NB4 (cell line): ENCODE measurements around the gene HPGDS.

Source experiments
- CTCF ChIP-seq: IDR thresholded peaks from one replicate; pipeline ENCODE4 v1.5.1; 2012; ENCODE audit warnings: low read depth, low read length
- POLR2A ChIP-seq: IDR thresholded peaks from 2 replicates; pipeline ENCODE4 v1.6.1; 2011; ENCODE audit warnings: mild to moderate bottlenecking; ENCODE audit not compliant: insufficient read length; ENCODE audit errors: extremely low read depth

- TF ChIP-seq POLR2A (no peak), CTCF (no peak)
These were observed 2.9 kb downstream of the HPGDS start for GRCh38 chr4:94339779-94340178.
